ENCODE measurements around the gene LYPLAL1. TPM values are rescaled to one million over a fixed set of nuclear protein-coding genes. Genes with fewer than 3 reads are reported as not detected.

LYPLAL1 gene
- polyA plus RNA-seq, 1 donor (not counting 4 experiments of a cell fraction or from before 2014, with no cell fraction given), result 41.1 TPM

- no peaks in the 10 kb centered on the region for H3K36me3 ChIP-seq (ENCODE audit: control insufficient read depth in 2 of 2, extremely low read depth in 1 of 2, insufficient read depth in 2 of 2, low read length in 2 of 2)
- H3K27ac ChIP-seq (ENCODE audit: control insufficient read depth, insufficient read depth, low read length), result no peak overlapping the region
- DNase-seq (ENCODE audit: low read depth, low spot score), result no peak
- no peak overlapping the region for H3K4me2 ChIP-seq (ENCODE audit: control insufficient read depth, extremely low read depth, insufficient read depth, low read depth, low read length)
- H3K9me3 ChIP-seq (ENCODE audit: control insufficient read depth, low read depth, low read length), result no peaks in the 10 kb centered on the region
- H3K4me1 ChIP-seq (ENCODE audit: control insufficient read depth, extremely low read depth, insufficient read depth, low read length), result no peaks in the 10 kb centered on the region
- H3K79me2 ChIP-seq (ENCODE audit: control insufficient read depth, insufficient read depth, low read length), result no peaks in the 10 kb centered on the region
- no peak overlapping the region for H3K9ac ChIP-seq (ENCODE audit: control insufficient read depth, extremely low read depth, insufficient read depth, low read length)
- no peaks in the 10 kb centered on the region for H4K20me1 ChIP-seq (ENCODE audit: control insufficient read depth, extremely low read depth, insufficient read depth, low read length)
- FAIRE-seq, result no peak
- TF ChIP-seq, protein P1, sequence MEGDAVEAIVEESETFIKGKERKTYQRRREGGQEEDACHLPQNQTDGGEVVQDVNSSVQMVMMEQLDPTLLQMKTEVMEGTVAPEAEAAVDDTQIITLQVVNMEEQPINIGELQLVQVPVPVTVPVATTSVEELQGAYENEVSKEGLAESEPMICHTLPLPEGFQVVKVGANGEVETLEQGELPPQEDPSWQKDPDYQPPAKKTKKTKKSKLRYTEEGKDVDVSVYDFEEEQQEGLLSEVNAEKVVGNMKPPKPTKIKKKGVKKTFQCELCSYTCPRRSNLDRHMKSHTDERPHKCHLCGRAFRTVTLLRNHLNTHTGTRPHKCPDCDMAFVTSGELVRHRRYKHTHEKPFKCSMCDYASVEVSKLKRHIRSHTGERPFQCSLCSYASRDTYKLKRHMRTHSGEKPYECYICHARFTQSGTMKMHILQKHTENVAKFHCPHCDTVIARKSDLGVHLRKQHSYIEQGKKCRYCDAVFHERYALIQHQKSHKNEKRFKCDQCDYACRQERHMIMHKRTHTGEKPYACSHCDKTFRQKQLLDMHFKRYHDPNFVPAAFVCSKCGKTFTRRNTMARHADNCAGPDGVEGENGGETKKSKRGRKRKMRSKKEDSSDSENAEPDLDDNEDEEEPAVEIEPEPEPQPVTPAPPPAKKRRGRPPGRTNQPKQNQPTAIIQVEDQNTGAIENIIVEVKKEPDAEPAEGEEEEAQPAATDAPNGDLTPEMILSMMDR (optimal IDR thresholded peaks at IDR 0.05 in 1 of 3, IDR thresholded peaks at IDR 0.05 in 1 of 3, conservative IDR thresholded peaks at IDR 0.05 in 1 of 3; ENCODE audit: extremely low read depth in 1 of 3, insufficient read depth in 2 of 3, low read length in 3 of 3), result no peak
- TF ChIP-seq EZH2 (IDR thresholded peaks at IDR 0.05; ENCODE audit: low read length), result no peak
- H3K9me1 ChIP-seq (ENCODE audit: control insufficient read depth, extremely low read depth, insufficient read depth, low read length), result no peaks in the 10 kb centered on the region
- dilution Hi-C loops (cut with MboI; ENCODE audit: extremely low pct_ligation_motif_present, low sequenced_read_pairs), result no loop called here
- H3K4me3 ChIP-seq (ENCODE audit: control insufficient read depth in 2 of 3, extremely low read depth in 1 of 3, insufficient read depth in 2 of 3, low read depth in 1 of 3, low read length in 3 of 3), result no peak overlapping the region
- no peak overlapping the region for H2AFZ ChIP-seq (ENCODE audit: control insufficient read depth, low read length)
- no peaks in the 10 kb centered on the region for H3K27me3 ChIP-seq (ENCODE audit: control insufficient read depth, extremely low read depth, insufficient read depth, low read length)
Observed at GRCh38 chr1:219125342-219125741, 48.3 kb upstream of the LYPLAL1 start.

- no peak overlapping the region for H3K4me3 ChIP-seq (ENCODE audit: control insufficient read depth in 2 of 3, extremely low read depth in 1 of 3, insufficient read depth in 2 of 3, low read depth in 1 of 3, low read length in 3 of 3)
- no peak overlapping the region for H3K4me2 ChIP-seq (ENCODE audit: control insufficient read depth, extremely low read depth, insufficient read depth, low read depth, low read length)
- dilution Hi-C loops (cut with MboI; ENCODE audit: extremely low pct_ligation_motif_present, low sequenced_read_pairs), result no loop called here
- no peaks in the 10 kb centered on the region for H3K9me3 ChIP-seq (ENCODE audit: control insufficient read depth, low read depth, low read length)
- H3K27ac ChIP-seq (ENCODE audit: control insufficient read depth, insufficient read depth, low read length), result no peak overlapping the region
- no peak overlapping the region for H3K9ac ChIP-seq (ENCODE audit: control insufficient read depth, extremely low read depth, insufficient read depth, low read length)
- no peaks in the 10 kb centered on the region for H3K79me2 ChIP-seq (ENCODE audit: control insufficient read depth, insufficient read depth, low read length)
- H2AFZ ChIP-seq (ENCODE audit: control insufficient read depth, low read length), result no peak overlapping the region
- H4K20me1 ChIP-seq (ENCODE audit: control insufficient read depth, extremely low read depth, insufficient read depth, low read length), result no peaks in the 10 kb centered on the region
- H3K4me1 ChIP-seq (ENCODE audit: control insufficient read depth, extremely low read depth, insufficient read depth, low read length), result no peaks in the 10 kb centered on the region
- no peaks in the 10 kb centered on the region for H3K27me3 ChIP-seq (ENCODE audit: control insufficient read depth, extremely low read depth, insufficient read depth, low read length)
- H3K9me1 ChIP-seq (ENCODE audit: control insufficient read depth, extremely low read depth, insufficient read depth, low read length), result no peaks in the 10 kb centered on the region
- FAIRE-seq (no peak), DNase-seq (ENCODE audit: low read depth, low spot score) (no peak)
- TF ChIP-seq, protein P1 (optimal IDR thresholded peaks at IDR 0.05 in 1 of 3, IDR thresholded peaks at IDR 0.05 in 1 of 3, conservative IDR thresholded peaks at IDR 0.05 in 1 of 3; ENCODE audit: extremely low read depth in 1 of 3, insufficient read depth in 2 of 3, low read length in 3 of 3), result no peak
- TF ChIP-seq EZH2 (IDR thresholded peaks at IDR 0.05; ENCODE audit: low read length), result no peak
- no peaks in the 10 kb centered on the region for H3K36me3 ChIP-seq (ENCODE audit: control insufficient read depth in 2 of 2, extremely low read depth in 1 of 2, insufficient read depth in 2 of 2, low read length in 2 of 2)
Observed at GRCh38 chr1:219126377-219126776, 47.3 kb upstream of the LYPLAL1 start.
